Measurements from ENCODE around the gene WARS2. TPM values are rescaled to one million over a fixed set of nuclear protein-coding genes. Genes with fewer than 3 reads are reported as not detected.
A peak's percentile ranks its signal among the peaks of the same experiment; 100 is the strongest.

Gene WARS2
- total RNA-seq, 1 donor from 2014 or later = 7.9 TPM

- no peak overlapping the region for H3K4me3 Mint-ChIP-seq (ENCODE audit: unreplicated experiment)
- H3K36me3 Mint-ChIP-seq (ENCODE audit: unreplicated experiment) = no peaks in the 10 kb centered on the region
- DNase-seq = no peak
- no peak for TF ChIP-seq CTCF (IDR thresholded peaks at IDR 0.05; ENCODE audit: partially characterized antibody, unreplicated experiment)
- peaks cover 4% of the 10 kb centered on the region for H3K4me1 Mint-ChIP-seq (ENCODE audit: low read depth, unreplicated experiment)
- no peak overlapping the region for H3K27ac Mint-ChIP-seq (ENCODE audit: unreplicated experiment)
- peaks cover 41% of the 10 kb centered on the region for H3K27me3 Mint-ChIP-seq (ENCODE audit: unreplicated experiment)
- peaks cover 4% of the 10 kb centered on the region for H3K9me3 Mint-ChIP-seq (ENCODE audit: unreplicated experiment)
Observed at GRCh38 chr1:119003413-119004128, 136.9 kb downstream of the WARS2 start.

GRCh38 chr1:119002028-119002686, 138.3 kb downstream of the WARS2 start:
- DNase-seq = no peak
- peaks cover 4% of the 10 kb centered on the region for H3K4me1 Mint-ChIP-seq (ENCODE audit: low read depth, unreplicated experiment)
- H3K36me3 Mint-ChIP-seq (ENCODE audit: unreplicated experiment) = no peaks in the 10 kb centered on the region
- TF ChIP-seq CTCF (IDR thresholded peaks at IDR 0.05; ENCODE audit: partially characterized antibody, unreplicated experiment) = no peak
- peaks cover 42% of the 10 kb centered on the region for H3K27me3 Mint-ChIP-seq (ENCODE audit: unreplicated experiment)
- H3K4me3 Mint-ChIP-seq (ENCODE audit: unreplicated experiment) = no peak overlapping the region
- H3K9me3 Mint-ChIP-seq (ENCODE audit: unreplicated experiment) = peaks cover 8% of the 10 kb centered on the region
- no peak overlapping the region for H3K27ac Mint-ChIP-seq (ENCODE audit: unreplicated experiment)

GRCh38 chr1:119001181-119002027, 139.0 kb downstream of the WARS2 start:
- no peak overlapping the region for H3K4me3 Mint-ChIP-seq (ENCODE audit: unreplicated experiment)
- no peak for DNase-seq
- no peaks in the 10 kb centered on the region for H3K36me3 Mint-ChIP-seq (ENCODE audit: unreplicated experiment)
- TF ChIP-seq CTCF (IDR thresholded peaks at IDR 0.05; ENCODE audit: partially characterized antibody, unreplicated experiment) = no peak
- peaks cover 8% of the 10 kb centered on the region for H3K9me3 Mint-ChIP-seq (ENCODE audit: unreplicated experiment)
- peaks cover 4% of the 10 kb centered on the region for H3K4me1 Mint-ChIP-seq (ENCODE audit: low read depth, unreplicated experiment)
- H3K27ac Mint-ChIP-seq (ENCODE audit: unreplicated experiment) = no peak overlapping the region
- H3K27me3 Mint-ChIP-seq (ENCODE audit: unreplicated experiment) = peaks cover 45% of the 10 kb centered on the region

- Mint-ChIP-seq H3K27me3 (ENCODE audit: unreplicated experiment) (peaks cover 47% of the 10 kb centered on the region), H3K36me3 (ENCODE audit: unreplicated experiment) (no peaks in the 10 kb centered on the region), H3K9me3 (ENCODE audit: unreplicated experiment) (peaks cover 5% of the 10 kb centered on the region), H3K4me3 (ENCODE audit: unreplicated experiment) (peak overlapping the region; percentile 72), H3K27ac (ENCODE audit: unreplicated experiment) (no peak overlapping the region), H3K4me1 (ENCODE audit: low read depth, unreplicated experiment) (peaks cover 4% of the 10 kb centered on the region)
- no peak for TF ChIP-seq CTCF (IDR thresholded peaks at IDR 0.05; ENCODE audit: partially characterized antibody, unreplicated experiment)
- peak; percentile 51 for DNase-seq
Observed at GRCh38 chr1:119000371-119001180, 139.9 kb downstream of the WARS2 start.
